ENCODE results near the gene PHLDB1.

GRCh38 chr11:118671254-118671653, 63.8 kb downstream of the PHLDB1 start:
- TF ChIP-seq POLR2A (IDR thresholded peaks at IDR 0.05) (no peak), CTCF (IDR thresholded peaks at IDR 0.05) (no peak)

Data from esophagus squamous epithelium (tissue), 4 donors.